ENCODE data around the gene LAIR1.

DNA sequence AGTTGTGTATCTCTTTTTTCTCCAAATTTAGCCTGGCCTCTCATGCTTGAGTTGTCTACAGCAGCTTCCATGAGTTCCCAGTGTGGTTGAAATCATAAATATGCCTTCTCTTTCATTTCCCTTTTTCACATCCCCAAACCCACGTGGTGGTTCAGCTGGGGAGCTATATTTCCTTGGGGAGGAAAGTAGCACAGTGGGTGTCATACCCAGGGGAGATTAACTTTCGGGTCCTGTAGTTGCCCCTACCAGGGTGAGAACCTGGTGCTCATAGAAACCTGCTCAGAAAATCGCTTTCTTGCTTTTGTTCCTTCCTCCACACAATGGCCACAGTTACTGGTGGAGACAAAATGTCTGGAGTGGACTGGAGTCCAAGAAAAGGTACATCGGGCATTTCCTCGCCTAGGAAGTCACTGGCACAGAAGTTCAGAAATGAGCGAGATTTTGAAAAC, 18.8 kb downstream of the LAIR1 start:
- no peak for TF ChIP-seq EZH2 (IDR thresholded peaks at IDR 0.05; ENCODE audit: insufficient read depth, poor library complexity, severe bottlenecking)
- no peak for TF ChIP-seq EZH2phosphoT487 (IDR thresholded peaks at IDR 0.05; ENCODE audit: insufficient read depth, low read depth)
